ENCODE measurements around the gene PKD2L2.

The PKD2L2 gene

GRCh38 chr5:137896560-137896959, 7.3 kb downstream of the PKD2L2 start:
- ChIA-PET CTCF (no interaction called here), POLR2A (no interaction called here)
- TF ChIP-seq CTCF (IDR thresholded peaks at IDR 0.05; ENCODE audit: insufficient read depth, low read length, missing control alignments), result no peak
- H3K4me3 ChIP-seq (ENCODE audit: low read depth, low read length), result no peak overlapping the region
- DNase-seq (ENCODE audit: low read depth, low spot score), result no peak

- CTCF ChIA-PET, result interaction anchor here (1.8 kb wide), 1 partner anchor 121 kb away, joined by 5 read pairs; no protein-coding TSS in a partner anchor
- POLR2A ChIA-PET, result no interaction called here
- no peak for TF ChIP-seq CTCF (IDR thresholded peaks at IDR 0.05; ENCODE audit: insufficient read depth, low read length, missing control alignments)
- DNase-seq (ENCODE audit: low read depth, low spot score), result no peak
- no peak overlapping the region for H3K4me3 ChIP-seq (ENCODE audit: low read depth, low read length)
Measured at GRCh38 chr5:137899493-137899892, 10.2 kb downstream of the PKD2L2 start.

DNA sequence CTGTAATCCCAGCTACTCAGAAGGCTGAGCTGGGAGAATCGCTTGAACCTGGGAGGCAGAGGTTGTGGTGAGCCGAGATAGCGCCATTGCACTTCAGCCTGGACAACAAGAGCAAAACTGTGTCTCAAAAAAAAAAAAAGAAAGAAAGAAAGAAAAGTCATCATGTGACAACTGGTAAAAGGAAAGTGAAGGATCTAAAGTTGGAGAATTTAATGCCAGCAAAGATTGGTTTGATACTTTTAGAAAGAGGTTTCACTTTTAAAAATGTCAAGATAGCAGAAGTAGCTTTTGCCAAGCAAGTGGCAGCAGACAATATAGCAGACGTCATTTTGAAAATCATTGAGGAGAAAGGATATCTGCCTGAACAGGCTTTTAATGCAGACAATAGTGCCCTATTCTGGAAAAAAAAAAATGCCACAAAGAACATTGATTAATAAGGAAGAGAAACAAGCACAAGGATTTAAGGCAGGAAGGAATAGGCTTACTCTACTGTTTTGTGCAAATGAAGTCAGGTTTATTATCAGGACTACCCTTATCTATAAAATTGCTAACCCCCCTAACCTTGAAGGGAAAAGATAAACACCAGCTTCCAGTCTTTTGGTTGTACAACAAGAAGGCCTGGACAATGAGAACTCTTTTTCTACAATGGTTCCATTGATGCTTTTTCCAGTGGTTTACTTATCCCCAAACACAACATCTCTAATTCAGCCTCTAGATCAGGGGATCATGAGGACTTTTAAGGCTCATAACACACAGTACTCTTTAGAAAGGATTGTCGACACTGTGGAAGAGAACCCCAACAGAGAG, 12.0 kb downstream of the PKD2L2 start:
- DNase-seq (ENCODE audit: low read depth, low spot score), result no peak
- ChIA-PET CTCF (interaction anchor here (1.0 kb wide), 1 partner anchor 89 kb away, joined by 3 read pairs; no protein-coding TSS in a partner anchor), POLR2A (no interaction called here)
- no peak for TF ChIP-seq CTCF (IDR thresholded peaks at IDR 0.05; ENCODE audit: insufficient read depth, low read length, missing control alignments)
- no peak overlapping the region for H3K4me3 ChIP-seq (ENCODE audit: low read depth, low read length)

- POLR2A ChIA-PET, result no interaction called here
Measured at GRCh38 chr5:137902408-137903133, 13.3 kb downstream of the PKD2L2 start.

DNA sequence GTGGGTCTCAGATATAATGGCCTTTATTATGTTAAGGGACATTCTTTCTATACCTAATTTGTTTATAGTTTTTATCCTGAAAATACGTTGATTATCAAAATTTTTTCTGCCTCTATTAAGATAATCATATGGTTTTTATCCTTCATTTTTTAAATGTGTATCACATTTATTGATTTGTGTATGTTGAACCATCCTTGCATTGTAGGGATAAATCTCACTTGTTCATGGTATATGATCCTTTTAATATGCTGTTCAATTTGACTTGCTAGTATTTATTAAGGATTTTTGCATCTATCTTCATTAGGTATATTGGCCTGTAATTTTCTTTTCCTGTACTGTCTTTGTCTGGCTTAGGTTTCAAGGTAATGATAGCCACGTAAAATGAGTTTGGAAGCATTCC, 25.5 kb downstream of the PKD2L2 start:
- no peak for TF ChIP-seq CTCF (IDR thresholded peaks at IDR 0.05; ENCODE audit: insufficient read depth, low read length, missing control alignments)
- POLR2A ChIA-PET, result no interaction called here
- CTCF ChIA-PET, result no interaction called here
- DNase-seq (ENCODE audit: low read depth, low spot score), result no peak
- no peak overlapping the region for H3K4me3 ChIP-seq (ENCODE audit: low read depth, low read length)

More at GRCh38 chr5:137902408-137903133, 13.3 kb downstream of the PKD2L2 start:
- CTCF ChIA-PET, result interaction anchor here (1.0 kb wide), 1 partner anchor 88 kb away, joined by 3 read pairs; no protein-coding TSS in a partner anchor
- TF ChIP-seq CTCF (IDR thresholded peaks at IDR 0.05; ENCODE audit: insufficient read depth, low read length, missing control alignments), result no peak
- no peak for DNase-seq (ENCODE audit: low read depth, low spot score)
- H3K4me3 ChIP-seq (ENCODE audit: low read depth, low read length), result no peak overlapping the region

DNA sequence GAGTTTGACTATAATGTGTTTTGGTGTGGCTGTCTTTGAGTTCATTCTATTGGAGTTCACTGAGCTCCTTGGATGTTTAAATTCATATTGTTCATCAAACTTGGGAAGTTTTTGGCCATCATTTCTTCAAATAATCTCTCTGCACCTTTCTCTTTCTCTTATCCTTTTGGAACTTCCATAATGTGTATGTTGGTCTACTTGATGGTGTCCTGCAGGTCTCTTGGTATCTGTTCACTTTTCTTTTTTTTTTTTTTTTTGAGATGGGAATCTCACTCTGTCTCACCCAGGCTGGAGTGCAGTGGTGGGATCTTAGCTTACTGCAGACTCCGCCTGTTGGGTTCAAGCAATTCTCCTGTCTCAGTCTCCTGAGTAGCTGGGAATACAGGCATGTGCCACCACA, 27.7 kb downstream of the PKD2L2 start:
- TF ChIP-seq CTCF (IDR thresholded peaks at IDR 0.05; ENCODE audit: insufficient read depth, low read length, missing control alignments), result no peak
- H3K4me3 ChIP-seq (ENCODE audit: low read depth, low read length), result no peak overlapping the region
- ChIA-PET POLR2A (interaction anchor here (0.8 kb wide), 1 partner anchor 16 kb away, joined by 4 read pairs; no protein-coding TSS in a partner anchor), CTCF (no interaction called here)
- DNase-seq (ENCODE audit: low read depth, low spot score), result no peak

All from AG04449 (cell line).